GM19240 (cell line): ENCODE data around the gene HK3.

Experiments
- DNase-seq: peaks from one replicate; pipeline ENCODE4 v3.0.0; 2011; ENCODE audit warnings: low spot score; ENCODE audit not compliant: insufficient read length

HK3 gene

DNA sequence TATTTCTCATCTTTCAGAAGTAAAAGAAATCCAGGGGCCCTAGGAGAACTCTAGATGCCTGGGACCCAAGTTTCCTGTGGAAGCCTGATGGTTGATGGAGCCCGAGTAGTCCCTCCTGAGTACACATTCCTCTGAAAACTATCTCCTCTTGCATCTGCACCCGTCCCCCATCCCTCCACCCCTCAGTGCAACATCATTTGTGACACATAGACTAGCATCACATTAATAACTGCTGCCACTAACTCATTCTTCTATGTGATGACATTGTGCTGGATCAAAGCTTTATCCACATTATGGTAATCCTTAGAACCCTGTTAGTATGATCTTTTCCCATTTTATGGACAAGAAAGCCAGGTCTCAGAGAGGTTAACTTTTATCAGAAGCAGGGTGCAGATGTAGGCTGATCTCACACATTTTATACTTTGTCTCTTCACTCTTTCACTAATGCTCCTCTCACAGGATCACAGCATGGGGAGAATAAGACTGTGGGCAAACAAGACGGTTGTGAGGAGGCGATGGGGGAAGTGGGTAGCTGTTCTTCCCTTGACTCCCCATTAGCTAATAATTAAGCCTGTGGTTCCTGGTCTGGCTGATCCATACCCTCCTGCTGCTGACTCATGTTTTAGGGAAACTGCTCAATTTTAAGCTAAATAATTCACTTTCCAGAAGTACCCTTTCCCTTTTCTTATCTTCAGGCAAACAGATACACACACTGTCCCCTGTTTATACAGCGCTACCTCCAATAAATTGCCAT lies 3.9 kb upstream of the HK3 start:
- no peak for DNase-seq

DNA sequence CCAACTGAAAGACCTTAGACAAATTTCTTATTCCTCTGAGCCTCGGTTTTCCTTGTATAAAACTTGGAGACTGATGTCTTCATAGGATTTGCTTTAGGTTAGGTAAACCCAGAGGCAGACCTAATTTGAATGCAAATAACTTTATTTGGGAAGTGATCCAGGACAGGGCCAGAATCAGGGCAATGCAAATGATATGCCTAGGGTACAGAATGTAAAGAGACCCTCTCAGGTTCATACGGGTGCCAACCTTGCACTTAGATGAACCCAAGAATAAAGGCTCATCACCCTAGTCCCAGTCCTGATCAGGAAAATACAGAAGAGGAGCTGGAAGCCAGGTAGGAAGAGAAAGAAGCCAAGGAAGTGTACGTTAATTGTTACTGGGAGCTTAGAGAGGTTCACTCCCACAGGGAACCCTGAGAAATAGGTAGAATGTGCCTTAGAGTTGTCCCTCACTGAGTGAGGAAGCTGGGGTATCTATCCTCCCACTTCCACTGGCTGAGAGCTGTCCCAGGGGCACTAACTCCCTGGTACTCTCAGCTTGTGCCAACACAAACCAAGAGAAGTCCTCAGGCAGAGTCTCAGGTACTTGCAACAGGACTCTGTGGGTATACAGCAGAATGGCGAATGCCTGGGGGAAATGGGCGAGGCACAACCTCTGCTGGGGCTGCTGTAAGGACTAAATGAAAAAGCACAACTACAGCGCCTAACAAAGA lies 3.1 kb upstream of the HK3 start:
- DNase-seq, result no peak

- no peak for DNase-seq
These were observed 2.3 kb upstream of the HK3 start for GRCh38 chr5:176901260-176902101.

GRCh38 chr5:176900780-176901204 lies 1.6 kb upstream of the HK3 start:
- DNase-seq, result no peak

DNA sequence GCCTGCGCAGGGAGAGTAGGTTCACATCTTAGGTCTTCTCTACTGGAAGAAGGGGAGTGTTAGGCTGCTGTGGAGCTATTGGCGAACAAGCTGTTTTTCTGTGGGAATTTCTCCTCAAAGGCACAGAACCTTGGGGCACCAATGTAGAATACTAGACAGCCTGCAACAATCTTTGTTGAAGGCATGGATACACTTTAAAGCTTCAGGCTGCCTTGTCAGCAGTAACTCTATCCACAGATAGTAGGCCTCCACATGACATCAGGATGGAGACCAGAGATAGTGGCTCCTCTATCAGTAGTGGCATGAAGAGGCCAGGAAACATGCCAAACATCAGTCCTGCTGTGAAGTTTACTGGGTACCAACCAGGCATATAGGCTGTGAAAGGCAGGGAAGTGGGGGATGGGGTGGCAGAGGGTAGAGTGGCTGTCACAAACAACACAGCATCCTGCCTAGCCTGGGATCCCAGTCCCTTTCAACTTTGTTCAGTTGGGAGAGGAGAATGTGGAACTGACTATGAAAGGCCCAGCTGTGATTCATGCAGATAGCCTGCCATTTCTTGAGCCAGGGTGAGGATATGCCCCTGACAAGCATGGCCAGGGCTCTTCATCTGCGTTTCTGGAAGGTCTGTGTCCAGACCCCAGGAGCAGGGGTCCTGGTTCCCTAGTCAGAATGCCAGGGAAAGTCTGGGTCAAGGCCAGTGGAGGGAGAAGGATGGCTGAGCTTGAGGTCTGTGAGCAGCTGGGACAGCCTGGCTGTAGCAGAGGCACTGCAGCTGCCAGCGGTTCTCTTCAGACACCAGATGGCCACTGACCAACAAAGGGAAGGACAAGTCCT lies 1.0 kb upstream of the HK3 start:
- no peak for DNase-seq

- DNase-seq, result no peak
These were observed 1.9 kb downstream of the HK3 start for GRCh38 chr5:176897263-176897662.

DNA sequence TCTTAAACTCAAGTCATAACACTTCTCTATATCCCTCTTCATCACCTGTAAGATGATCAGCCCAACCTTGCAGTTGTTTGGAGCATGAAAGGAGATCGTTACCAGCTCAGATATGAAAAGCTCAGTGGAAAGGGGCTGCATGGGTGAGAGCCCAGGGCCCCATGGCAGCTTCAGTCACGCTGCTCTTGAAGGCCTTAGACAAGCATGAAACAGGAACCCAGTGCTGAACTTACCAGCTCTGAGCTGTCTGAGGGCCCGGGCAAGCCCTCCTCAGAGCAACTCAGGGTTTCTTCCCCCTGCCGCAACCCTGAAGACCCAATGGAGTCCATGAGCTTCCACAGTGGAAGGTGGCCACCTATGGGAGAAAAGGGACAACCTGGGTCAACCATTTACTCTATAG lies 3.3 kb downstream of the HK3 start:
- no peak for DNase-seq

GRCh38 chr5:176894298-176894697 lies 4.8 kb downstream of the HK3 start:
- no peak for DNase-seq

- DNase-seq, result no peak
These were observed 6.5 kb downstream of the HK3 start for GRCh38 chr5:176892663-176893062.

DNA sequence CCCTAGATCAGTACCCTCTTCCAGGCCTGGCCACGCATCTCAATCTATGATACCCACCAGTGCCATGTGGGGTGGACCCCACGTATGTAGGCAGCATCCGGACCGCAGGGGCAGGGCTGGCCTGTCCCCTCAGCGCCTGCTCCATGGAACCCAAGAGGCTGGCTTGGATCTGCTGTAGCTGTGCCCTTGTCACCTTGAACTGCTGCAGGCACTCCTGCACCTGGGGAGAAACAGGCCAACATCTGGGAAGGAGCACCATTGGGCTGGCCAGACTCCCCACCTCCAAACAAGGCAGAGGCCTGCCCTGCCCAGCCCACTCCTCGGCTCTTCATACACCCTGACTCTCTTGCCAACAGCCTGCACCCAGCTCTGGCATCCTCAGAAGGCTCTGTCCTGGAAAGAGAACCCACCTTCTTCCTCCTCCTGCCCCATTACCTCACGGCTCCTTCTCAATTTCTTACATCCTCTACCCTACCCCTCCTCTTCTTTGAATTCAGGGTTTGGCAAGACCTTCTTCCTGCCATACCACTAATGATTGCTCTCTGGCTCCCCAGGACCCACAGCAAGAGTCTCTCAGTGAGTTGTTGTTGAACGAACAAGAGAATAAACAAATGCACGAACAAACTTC lies 7.7 kb downstream of the HK3 start:
- no peak for DNase-seq

DNA sequence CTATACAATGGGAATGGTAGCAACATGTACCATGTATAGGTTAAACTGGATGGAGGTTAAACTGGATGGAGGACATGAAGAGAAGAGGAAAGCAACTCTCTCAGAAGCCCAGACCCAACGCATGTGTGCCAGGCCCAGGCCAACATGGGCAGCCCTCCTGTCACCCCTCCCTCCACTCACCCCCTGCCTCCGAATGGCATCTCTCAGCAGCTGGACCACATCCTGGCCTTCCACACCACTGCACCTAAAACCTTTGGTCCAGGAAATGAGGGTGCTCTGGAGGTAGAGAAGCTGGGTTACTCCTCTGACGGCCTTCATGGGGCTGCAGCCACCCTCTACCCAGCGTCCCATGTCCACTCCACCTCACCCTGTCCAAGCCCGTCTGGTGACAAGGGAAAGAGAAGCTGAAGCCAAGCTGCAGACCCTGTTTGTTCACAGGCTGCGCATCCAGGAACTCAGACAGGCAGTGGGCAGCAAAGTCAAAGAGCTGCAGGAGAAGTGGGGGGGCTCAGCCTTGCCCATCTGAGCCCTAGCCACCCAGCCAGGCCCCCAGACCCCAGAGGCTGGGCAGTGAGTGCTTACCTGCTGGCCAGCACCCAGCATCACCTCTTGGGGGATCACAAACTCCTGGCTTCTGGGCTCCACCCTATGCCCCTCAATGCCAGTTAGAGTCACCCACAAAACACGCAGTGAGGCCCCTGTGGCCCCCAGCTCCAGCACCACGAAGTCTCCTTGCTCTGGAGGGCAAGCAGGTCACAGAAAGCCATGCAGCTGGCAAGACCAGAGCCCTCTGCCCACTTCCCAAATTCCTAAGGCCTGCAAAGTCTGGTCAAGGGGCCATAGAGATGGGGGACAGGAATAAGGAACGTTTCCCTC lies 8.5 kb downstream of the HK3 start:
- DNase-seq, result no peak

GRCh38 chr5:176889321-176890280 lies 9.5 kb downstream of the HK3 start:
- DNase-seq, result no peak

DNA sequence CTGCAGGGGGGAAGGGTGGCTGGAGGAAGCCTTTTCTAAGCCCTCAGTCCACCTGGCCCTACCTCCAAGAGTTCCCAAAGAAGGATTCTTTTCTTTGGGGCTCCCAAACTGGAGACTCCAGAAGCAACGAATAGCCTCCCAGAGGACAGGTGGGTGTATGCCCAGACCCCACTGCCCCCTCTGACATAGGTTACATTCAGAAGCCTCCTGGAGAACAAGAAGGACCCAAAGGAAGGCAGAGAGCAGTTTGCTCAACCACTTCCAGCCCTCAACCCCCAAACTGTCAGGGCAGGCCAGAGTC lies 10.3 kb downstream of the HK3 start:
- DNase-seq, result no peak

- no peak for DNase-seq
These were observed 10.9 kb downstream of the HK3 start for GRCh38 chr5:176888016-176888864.

GRCh38 chr5:176887252-176887849 lies 11.8 kb downstream of the HK3 start:
- no peak for DNase-seq

GRCh38 chr5:176886336-176887251 lies 12.6 kb downstream of the HK3 start:
- DNase-seq, result no peak

GRCh38 chr5:176884571-176884890 lies 14.6 kb downstream of the HK3 start:
- no peak for DNase-seq
